NK-92 (cell line): ENCODE results near the gene CHPF2.

Experiments
- DNase-seq: peaks from one replicate; lab custom pipeline; 2025; ENCODE audit not compliant: unreplicated experiment; lab: John Stamatoyannopoulos, UW

CHPF2 gene, protein sequence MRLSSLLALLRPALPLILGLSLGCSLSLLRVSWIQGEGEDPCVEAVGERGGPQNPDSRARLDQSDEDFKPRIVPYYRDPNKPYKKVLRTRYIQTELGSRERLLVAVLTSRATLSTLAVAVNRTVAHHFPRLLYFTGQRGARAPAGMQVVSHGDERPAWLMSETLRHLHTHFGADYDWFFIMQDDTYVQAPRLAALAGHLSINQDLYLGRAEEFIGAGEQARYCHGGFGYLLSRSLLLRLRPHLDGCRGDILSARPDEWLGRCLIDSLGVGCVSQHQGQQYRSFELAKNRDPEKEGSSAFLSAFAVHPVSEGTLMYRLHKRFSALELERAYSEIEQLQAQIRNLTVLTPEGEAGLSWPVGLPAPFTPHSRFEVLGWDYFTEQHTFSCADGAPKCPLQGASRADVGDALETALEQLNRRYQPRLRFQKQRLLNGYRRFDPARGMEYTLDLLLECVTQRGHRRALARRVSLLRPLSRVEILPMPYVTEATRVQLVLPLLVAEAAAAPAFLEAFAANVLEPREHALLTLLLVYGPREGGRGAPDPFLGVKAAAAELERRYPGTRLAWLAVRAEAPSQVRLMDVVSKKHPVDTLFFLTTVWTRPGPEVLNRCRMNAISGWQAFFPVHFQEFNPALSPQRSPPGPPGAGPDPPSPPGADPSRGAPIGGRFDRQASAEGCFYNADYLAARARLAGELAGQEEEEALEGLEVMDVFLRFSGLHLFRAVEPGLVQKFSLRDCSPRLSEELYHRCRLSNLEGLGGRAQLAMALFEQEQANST

GRCh38 chr7:151232091-151232916 is at the start of gene CHPF2:
Gene CHPF2, plus strand, starts transcription at chr7:151232483. Its CDS starts 1,529 bp downstream, at chr7:151234012.
- DNase-seq, result no peak

DNA sequence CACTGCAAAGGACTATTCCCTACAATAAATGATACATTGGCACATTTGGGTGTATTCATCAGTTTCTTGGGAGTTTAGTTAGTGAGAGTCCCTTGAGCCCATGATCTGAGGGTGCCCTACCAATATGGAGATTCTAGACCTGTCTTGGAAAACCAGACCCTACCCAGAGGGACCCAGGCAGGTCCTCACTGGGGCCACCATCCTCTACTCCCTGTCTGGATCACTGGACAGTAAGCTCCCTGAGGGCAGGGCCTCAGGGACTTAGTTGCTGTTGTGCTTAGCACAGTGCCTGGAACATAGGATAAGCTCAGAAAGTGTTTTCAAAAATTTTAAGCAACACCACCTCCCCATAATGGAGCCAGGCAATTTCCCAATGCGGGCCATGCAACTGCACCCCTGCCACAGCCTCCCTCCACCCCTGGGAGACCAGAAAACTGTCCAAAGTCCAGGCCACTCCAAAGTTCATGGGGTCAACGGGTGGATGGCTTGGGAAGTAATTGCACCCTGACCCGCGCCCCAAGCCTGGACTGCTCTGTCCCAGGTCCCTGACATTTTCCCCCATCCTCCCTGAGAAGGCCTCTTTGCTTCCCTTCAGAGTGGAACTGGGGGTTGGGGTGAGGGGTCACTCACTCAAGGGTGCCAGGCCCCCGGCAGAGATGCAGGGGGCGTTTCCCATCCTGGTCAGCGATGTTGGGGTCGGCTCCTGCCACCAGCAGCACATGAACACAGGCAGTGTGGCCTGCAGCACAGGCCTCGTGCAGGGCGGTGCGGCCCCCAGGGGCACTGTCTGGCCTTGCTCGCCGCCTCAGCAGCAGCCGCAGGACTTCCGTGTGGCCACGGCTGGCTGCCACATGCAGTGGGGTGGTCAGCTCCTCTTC is 46.3 kb upstream of the CHPF2 start:
- no peak for DNase-seq

DNA sequence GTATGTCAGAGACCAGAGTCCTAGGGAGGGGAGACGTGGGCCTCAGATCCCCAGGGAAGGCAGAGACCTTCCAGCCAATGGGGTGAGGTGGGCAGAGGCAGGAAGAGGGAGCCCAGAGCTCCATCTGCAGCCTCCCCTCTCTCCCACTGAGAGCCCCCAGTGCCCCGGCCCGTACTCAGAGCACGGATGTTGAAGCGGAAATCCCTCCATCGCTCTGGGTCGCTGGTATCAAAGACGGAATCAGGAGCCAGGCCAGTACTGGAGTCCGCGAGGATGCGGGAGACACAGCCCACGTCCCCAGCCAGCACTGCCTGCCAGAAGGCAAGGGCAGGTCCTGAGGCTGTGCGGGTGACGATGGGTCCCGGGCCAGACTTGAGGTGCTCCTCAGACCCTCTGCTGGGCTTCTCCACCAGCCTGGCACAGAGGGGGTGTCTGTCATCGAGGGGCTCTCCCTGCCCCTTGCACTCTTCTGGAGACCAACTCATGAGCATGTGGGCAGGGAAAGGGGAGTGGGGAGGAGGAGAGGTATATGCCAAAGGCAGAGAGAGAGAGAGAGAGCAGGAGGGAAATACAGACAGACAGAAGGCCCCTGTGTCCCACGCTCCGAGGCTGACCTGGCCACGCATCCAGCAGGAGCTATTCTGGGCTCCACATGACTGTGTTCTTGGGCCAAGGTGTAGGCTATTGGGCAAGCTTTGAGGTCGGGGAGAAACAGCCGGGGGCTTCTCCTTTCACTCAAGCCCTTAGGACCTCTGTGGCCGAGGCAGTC is 45.5 kb upstream of the CHPF2 start, which contains the start of gene ASB10:
TSS of gene ASB10 (minus strand) at position 611 of the 769 bp plus-strand sequence. CDS start at position 491, 120 bp downstream.
- no peak for DNase-seq

DNA sequence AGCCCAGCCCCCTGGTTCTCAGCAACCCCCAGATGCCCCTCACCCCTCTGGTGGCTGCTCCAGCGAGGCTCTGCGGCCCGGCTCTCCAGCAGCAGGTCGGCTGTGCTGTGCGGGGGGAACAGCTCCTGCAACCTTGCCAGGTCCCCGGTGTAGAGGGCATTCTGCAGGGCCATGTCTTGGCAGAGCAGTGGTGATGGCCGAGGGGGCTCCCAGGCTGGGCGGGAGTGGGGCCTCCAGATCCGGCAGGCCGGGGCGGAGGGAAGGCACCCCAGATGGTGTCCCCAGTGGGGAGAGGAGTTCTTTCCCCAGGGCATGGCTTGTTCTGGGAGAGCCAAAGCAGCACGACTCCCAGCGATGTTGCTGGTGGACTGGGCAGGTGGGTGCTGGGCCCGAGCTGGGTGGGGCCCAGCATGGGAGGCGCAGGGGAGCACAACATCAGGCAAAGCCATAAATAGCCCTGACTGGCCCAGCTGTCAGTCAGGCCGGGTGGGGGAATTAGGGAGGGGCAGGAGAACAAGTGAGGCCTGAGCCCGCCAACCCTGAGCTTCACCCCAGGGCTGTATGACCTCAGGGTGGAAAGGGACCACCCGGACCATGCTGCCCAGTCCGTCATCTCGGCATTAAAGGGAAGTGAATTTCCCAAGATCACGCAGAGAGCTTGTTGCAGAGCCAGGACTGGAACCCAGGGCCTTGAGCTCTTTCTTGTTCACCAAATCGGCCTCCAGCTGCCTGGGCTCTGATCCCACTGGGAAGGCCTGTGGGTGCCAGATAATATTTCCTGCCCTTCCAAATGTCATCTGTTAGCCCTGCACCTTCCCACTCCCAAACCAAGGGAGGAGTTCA is 44.7 kb upstream of the CHPF2 start:
- DNase-seq, result no peak

GRCh38 chr7:151188252-151188542 is 44.1 kb upstream of the CHPF2 start:
- no peak for DNase-seq

- no peak for DNase-seq
Observed at GRCh38 chr7:151189038-151189437, 43.2 kb upstream of the CHPF2 start.

DNA sequence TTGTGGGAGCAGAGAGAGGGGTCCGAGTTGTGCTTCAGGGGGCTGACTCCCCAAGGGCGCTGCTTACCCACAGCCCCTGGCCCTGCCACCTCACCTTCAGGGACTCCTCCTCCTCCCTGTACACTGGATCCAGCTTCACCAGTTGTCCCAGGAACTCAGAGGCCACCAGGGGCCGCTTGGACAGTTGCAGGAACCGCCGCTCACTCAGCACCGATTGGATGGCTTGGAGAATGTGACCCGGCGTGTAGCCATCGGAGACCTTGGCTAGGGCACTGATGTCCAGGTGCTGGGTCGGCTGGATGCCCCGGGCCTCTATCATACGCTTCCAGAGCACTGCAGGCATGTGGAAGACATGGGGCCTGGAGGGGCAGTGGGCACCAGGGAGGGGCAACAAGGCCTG is 40.7 kb upstream of the CHPF2 start:
- DNase-seq, result no peak

- no peak for DNase-seq
Observed at GRCh38 chr7:151192002-151192539, 40.2 kb upstream of the CHPF2 start.

GRCh38 chr7:151193203-151193978 is 38.9 kb upstream of the CHPF2 start:
- no peak for DNase-seq

DNA sequence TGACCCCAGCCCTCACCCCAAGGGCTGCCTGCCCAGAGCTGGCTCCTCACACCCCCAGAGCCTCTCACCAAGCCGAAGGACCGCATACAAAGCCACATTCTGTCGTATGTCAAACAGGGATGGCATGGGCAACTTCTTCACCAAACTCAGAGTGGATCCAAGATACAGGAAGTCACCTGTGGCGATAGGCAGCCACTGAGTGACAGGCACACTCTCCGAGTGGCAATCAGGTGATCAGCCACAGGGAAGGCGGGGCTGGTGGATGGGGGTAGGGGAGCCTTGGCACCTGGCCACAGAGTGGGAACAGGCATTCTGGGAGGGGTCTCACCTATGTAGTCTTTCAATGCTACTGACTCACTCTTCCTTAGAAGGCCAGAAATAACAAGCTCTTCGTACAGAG is 38.1 kb upstream of the CHPF2 start:
- no peak for DNase-seq

- DNase-seq, result no peak
Observed at GRCh38 chr7:151195616-151196450, 36.5 kb upstream of the CHPF2 start.

DNA sequence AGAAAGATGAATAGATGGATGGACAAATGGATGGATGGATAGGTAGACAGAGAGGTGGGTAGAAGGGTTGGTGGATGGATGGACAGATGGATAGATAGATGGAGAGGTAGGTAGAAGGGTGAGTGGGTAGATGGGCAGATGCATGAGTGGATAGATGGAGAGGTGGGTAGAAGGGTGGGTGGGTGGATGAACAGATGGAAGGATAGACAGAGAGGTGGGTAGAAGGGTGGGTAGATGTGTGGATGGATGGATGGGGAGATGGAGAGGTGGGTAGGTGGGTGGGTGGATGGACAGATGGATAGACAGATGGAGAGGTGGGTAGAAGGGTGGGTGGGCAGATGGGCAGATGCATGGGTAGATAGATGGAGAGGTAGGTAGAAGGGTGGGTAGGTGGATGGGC is 34.4 kb upstream of the CHPF2 start:
- no peak for DNase-seq

GRCh38 chr7:151198945-151199848 is 33.1 kb upstream of the CHPF2 start:
- DNase-seq, result no peak

DNA sequence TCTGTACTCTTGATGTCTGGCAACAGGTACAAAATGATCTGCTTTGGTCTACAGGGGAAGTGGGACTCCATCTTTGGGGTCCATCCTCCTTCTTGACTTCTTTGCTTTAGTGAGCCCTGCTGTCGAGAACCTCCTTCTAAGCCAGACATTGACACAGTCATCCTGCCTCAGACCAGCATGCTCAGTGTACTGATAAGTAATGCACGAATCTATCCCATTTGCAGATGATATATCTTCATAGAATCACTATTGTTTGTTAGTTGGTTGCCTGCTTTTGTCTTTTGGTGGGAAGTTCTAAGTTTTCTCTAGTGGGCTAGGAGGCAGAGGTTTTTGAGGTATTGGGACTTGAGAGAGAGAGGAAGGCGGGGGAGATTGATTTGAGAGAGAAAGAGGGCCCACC is 30.9 kb upstream of the CHPF2 start:
- DNase-seq, result no peak

GRCh38 chr7:151201751-151202150 is 30.5 kb upstream of the CHPF2 start:
- no peak for DNase-seq

- DNase-seq, result no peak
Observed at GRCh38 chr7:151202836-151203235, 29.4 kb upstream of the CHPF2 start.
